Natural killer cell (primary cell): ENCODE results near the gene MSL3B.

Experiments used
- ATAC-seq, 3 donors: fragments of 150-1000 bp in 2 of 3; fragments of 200-7000 bp in 1 of 3; cut with Tn5 transposase; 1 replicate in 1 of 3; 2 replicates in 2 of 3; pipeline ENCODE4 v1.10.0; 2021; ENCODE audit warnings: mild to moderate bottlenecking in 2 of 3, moderate library complexity in 2 of 3
- DNase-seq, 2 donors: peaks; one replicate each; pipeline versions ENCODE4 v3.0.0 to v3.0.0-alpha.2; 2013 to 2021; ENCODE audit warnings: mixed read lengths in 1 of 2
- H3K27ac ChIP-seq: one replicate; pipeline ENCODE4 v1.5.1; 2013; ENCODE audit warnings: mild to moderate bottlenecking, low read length
- H3K27me3 ChIP-seq: one replicate; pipeline ENCODE4 v1.6.1; 2013; ENCODE audit warnings: low read length; ENCODE audit not compliant: control insufficient read depth, insufficient read depth
- H3K36me3 ChIP-seq: one replicate; pipeline ENCODE4 v1.6.1; 2013; ENCODE audit warnings: low read length; ENCODE audit not compliant: control insufficient read depth, insufficient read depth
- H3K4me1 ChIP-seq: one replicate; pipeline ENCODE4 v1.6.1; 2013; ENCODE audit warnings: low read length; ENCODE audit not compliant: control insufficient read depth, insufficient read depth
- H3K4me3 ChIP-seq: one replicate; pipeline ENCODE4 v1.5.1; 2013; ENCODE audit warnings: low read length
- H3K9me3 ChIP-seq: one replicate; pipeline ENCODE4 v1.6.1; 2013; ENCODE audit warnings: low read length; ENCODE audit not compliant: control insufficient read depth, insufficient read depth
- H3K27ac Mint-ChIP-seq, 2 donors: one replicate each; pipeline ENCODE4 v1.8.0; 2022; ENCODE audit warnings: mild to moderate bottlenecking in 2 of 2, mixed read lengths in 2 of 2, moderate library complexity in 1 of 2
- H3K27me3 Mint-ChIP-seq, 2 donors: one replicate each; pipeline ENCODE4 v1.8.0; 2022; ENCODE audit warnings: low read depth in 2 of 2, mixed read lengths in 2 of 2
- H3K36me3 Mint-ChIP-seq: one replicate; pipeline ENCODE4 v1.8.0; 2022; ENCODE audit warnings: mixed read lengths
- H3K4me1 Mint-ChIP-seq, 2 donors: one replicate each; pipeline ENCODE4 v1.8.0; 2022; ENCODE audit warnings: mixed read lengths in 2 of 2
- H3K4me3 Mint-ChIP-seq: one replicate; pipeline ENCODE4 v1.8.0; 2022; ENCODE audit warnings: mild to moderate bottlenecking, moderate library complexity, mixed read lengths
- H3K9me3 Mint-ChIP-seq, 2 donors: one replicate each; pipeline ENCODE4 v1.8.0; 2022; ENCODE audit warnings: mixed read lengths in 2 of 2
- WGBS: methylation state at CpG from one replicate; pipeline ENCODE4 v1.1.7; 2013; ENCODE audit warnings: missing lambda C conversion rate; ENCODE audit not compliant: insufficient coverage; 5-methylcytosine and 5-hydroxymethylcytosine counted together
- intact Hi-C: fragments of 100-400 bp; cut with micrococcal nuclease; formaldehyde crosslinking; loops from one replicate; pipeline ENCODE4 v1.14.2; 2022
- TF ChIP-seq, protein P1 (sequence below): fragments of 200-600 bp; IDR thresholded peaks from one replicate; pipeline ENCODE4 v1.8.0; 2022; ENCODE audit warnings: antibody characterized with exemption

Gene MSL3B

DNA sequence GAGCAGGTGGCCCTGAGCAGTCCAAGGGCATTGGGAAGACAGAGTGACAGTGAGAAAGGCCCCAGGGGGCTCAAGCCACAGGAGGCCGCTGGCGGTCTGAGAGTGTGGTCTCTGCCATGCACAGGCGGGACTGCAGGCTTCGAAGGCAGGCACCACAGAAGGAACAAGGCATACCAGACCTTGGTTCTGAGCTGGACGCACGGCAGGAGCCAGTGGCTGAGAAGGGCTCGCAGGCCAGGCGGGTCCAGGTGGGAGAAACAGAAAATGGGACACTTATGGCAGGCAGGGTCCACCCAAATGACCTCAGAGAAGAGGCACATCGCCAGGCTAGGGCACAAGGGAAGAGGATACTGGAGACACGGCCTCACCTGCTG, 28.8 kb downstream of the MSL3B start:
- TF ChIP-seq, protein P1, sequence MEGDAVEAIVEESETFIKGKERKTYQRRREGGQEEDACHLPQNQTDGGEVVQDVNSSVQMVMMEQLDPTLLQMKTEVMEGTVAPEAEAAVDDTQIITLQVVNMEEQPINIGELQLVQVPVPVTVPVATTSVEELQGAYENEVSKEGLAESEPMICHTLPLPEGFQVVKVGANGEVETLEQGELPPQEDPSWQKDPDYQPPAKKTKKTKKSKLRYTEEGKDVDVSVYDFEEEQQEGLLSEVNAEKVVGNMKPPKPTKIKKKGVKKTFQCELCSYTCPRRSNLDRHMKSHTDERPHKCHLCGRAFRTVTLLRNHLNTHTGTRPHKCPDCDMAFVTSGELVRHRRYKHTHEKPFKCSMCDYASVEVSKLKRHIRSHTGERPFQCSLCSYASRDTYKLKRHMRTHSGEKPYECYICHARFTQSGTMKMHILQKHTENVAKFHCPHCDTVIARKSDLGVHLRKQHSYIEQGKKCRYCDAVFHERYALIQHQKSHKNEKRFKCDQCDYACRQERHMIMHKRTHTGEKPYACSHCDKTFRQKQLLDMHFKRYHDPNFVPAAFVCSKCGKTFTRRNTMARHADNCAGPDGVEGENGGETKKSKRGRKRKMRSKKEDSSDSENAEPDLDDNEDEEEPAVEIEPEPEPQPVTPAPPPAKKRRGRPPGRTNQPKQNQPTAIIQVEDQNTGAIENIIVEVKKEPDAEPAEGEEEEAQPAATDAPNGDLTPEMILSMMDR, result no peak
- H3K9me3 Mint-ChIP-seq, result no peaks in the 10 kb centered on the region
- no peaks in the 10 kb centered on the region for H3K36me3 Mint-ChIP-seq
- H3K4me1 Mint-ChIP-seq, result peaks cover 4 to 8% of the 10 kb centered on the region in 2 donors
- H3K27me3 Mint-ChIP-seq, result no peaks in the 10 kb centered on the region
- 97% methylated on average over 10 of the region's 10 CpGs for WGBS
- DNase-seq, result no peak
- Histone ChIP-seq H3K27ac (no peak overlapping the region), H3K36me3 (no peaks in the 10 kb centered on the region), H3K4me3 (no peak overlapping the region), H3K4me1 (no peaks in the 10 kb centered on the region), H3K9me3 (no peaks in the 10 kb centered on the region), H3K27me3 (no peaks in the 10 kb centered on the region)
- no peak overlapping the region for H3K4me3 Mint-ChIP-seq
- no peak overlapping the region for H3K27ac Mint-ChIP-seq
- intact Hi-C loops, result no loop called here
- ATAC-seq, result no peak

- H3K36me3 ChIP-seq, result no peaks in the 10 kb centered on the region
- 97% methylated on average over 12 of the region's 12 CpGs for WGBS
- H3K27ac ChIP-seq, result no peak overlapping the region
- TF ChIP-seq, protein P1, result no peak
- H3K4me1 ChIP-seq, result no peaks in the 10 kb centered on the region
- H3K9me3 ChIP-seq, result no peaks in the 10 kb centered on the region
- ATAC-seq, result no peak
- no peak overlapping the region for H3K4me3 ChIP-seq
- no peaks in the 10 kb centered on the region for H3K27me3 Mint-ChIP-seq
- H3K9me3 Mint-ChIP-seq, result no peaks in the 10 kb centered on the region
- no peak overlapping the region for H3K27ac Mint-ChIP-seq
- no peak overlapping the region for H3K4me3 Mint-ChIP-seq
- H3K27me3 ChIP-seq, result no peaks in the 10 kb centered on the region
- no peaks in the 10 kb centered on the region for H3K36me3 Mint-ChIP-seq
- no peak for DNase-seq
- intact Hi-C loops, result no loop called here
- H3K4me1 Mint-ChIP-seq, result peaks cover 4 to 8% of the 10 kb centered on the region in 2 donors
These were observed 29.3 kb downstream of the MSL3B start for GRCh38 chr2:233838726-233839446.

- 86% methylated on average over 7 of the region's 7 CpGs for WGBS
- Histone ChIP-seq H3K27me3 (no peaks in the 10 kb centered on the region), H3K4me1 (no peaks in the 10 kb centered on the region), H3K4me3 (no peak overlapping the region), H3K9me3 (no peaks in the 10 kb centered on the region), H3K27ac (no peak overlapping the region), H3K36me3 (no peaks in the 10 kb centered on the region)
- Mint-ChIP-seq H3K27ac (peak overlapping the region in 1 of 2 donors; percentile 25), H3K36me3 (no peaks in the 10 kb centered on the region), H3K9me3 (no peaks in the 10 kb centered on the region), H3K4me3 (no peak overlapping the region), H3K27me3 (no peaks in the 10 kb centered on the region), H3K4me1 (peaks cover 4 to 8% of the 10 kb centered on the region in 2 donors)
- ATAC-seq (no peak), DNase-seq (no peak)
- intact Hi-C loops, result no loop called here
- TF ChIP-seq, protein P1, result no peak
These were observed 29.9 kb downstream of the MSL3B start for GRCh38 chr2:233838251-233838650.

- Mint-ChIP-seq H3K27ac (peak overlapping the region in 1 of 2 donors; percentile 25), H3K4me1 (peaks cover 4 to 8% of the 10 kb centered on the region in 2 donors), H3K36me3 (no peaks in the 10 kb centered on the region), H3K27me3 (no peaks in the 10 kb centered on the region), H3K9me3 (no peaks in the 10 kb centered on the region), H3K4me3 (no peak overlapping the region)
- no peak for DNase-seq
- TF ChIP-seq, protein P1, result no peak
- no peak overlapping the region for H3K4me3 ChIP-seq
- 95% methylated on average over 5 of the region's 9 CpGs for WGBS
- ATAC-seq, result no peak
- intact Hi-C loops, result no loop called here
- no peak overlapping the region for H3K27ac ChIP-seq
- no peaks in the 10 kb centered on the region for H3K4me1 ChIP-seq
- no peaks in the 10 kb centered on the region for H3K27me3 ChIP-seq
- H3K9me3 ChIP-seq, result no peaks in the 10 kb centered on the region
- H3K36me3 ChIP-seq, result no peaks in the 10 kb centered on the region
These were observed 30.4 kb downstream of the MSL3B start for GRCh38 chr2:233837694-233838229.
